ENCODE measurements around the gene NAV3.
"Not testable (repeated sequence)": the region's sequence is repeated elsewhere in the genome, so short reads cannot be mapped to it uniquely, and the experiment has no call there.

NAV3 gene

DNA sequence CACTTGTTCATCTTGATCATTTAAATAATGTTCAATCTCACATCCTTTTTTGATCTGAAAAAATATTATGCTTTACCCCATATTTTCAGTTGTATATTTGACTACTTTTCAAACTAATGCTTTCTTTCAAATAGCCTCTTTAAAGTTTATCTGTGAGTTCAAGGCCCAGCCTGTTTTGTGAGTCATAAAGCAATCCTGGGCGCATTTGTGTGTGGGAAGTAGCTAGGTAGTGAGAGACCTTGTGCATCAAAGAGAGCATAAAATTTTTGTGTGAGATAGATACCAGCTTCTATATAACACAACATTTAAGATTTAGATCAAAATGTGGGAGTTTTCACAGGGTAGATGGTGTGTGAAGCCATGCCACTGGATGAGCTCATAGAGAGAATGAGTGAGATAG is 405.6 kb downstream of the NAV3 start:
- no peak overlapping the region for H3K4me3 ChIP-seq (ENCODE audit: low read length)
- no peak for TF ChIP-seq ZNF274 (IDR thresholded peaks at IDR 0.05; ENCODE audit: low read depth, low read length)

DNA sequence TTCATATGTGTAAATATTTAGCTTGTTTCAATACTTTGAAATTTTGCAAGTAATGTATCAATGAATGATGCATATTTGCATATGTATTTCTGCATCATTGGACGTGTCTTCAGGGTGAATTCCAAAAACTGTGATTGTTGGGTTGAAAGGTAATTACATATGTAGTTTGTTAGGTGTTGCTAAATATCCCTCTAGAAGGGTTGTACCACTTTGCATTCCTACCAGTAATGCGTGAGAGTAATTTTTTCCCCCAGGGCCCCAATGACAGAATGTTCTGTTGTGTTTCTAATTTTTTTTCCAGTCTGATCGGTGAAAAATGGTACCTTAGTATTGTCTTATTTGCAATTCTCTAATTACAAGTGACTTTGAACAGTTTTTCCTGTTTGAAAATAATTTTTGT is 408.9 kb downstream of the NAV3 start:
- H3K4me3 ChIP-seq (ENCODE audit: low read length), result no peak overlapping the region
- TF ChIP-seq ZNF274 (IDR thresholded peaks at IDR 0.05; ENCODE audit: low read depth, low read length), result no peak

DNA sequence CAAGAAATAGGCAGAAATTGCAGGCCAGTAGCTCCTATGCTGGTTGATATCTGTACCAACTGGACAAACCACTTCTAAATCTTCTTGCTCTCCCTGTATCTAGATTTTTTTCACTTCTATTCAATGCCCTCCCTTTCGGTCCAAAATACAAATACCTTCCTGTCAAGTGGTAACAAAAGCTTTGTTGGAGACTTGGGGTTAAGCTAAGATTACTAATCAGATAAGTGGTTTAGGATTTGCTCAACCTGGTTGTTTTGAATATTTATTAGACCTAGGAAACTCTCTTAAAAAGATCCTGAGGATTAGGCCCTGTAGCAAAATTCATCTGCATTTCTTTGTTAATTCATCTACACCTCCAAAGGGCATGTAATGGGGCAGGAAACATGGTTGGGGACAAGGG is 410.1 kb downstream of the NAV3 start:
- H3K4me3 ChIP-seq (ENCODE audit: low read length), result no peak overlapping the region
- no peak for TF ChIP-seq ZNF274 (IDR thresholded peaks at IDR 0.05; ENCODE audit: low read depth, low read length)

DNA sequence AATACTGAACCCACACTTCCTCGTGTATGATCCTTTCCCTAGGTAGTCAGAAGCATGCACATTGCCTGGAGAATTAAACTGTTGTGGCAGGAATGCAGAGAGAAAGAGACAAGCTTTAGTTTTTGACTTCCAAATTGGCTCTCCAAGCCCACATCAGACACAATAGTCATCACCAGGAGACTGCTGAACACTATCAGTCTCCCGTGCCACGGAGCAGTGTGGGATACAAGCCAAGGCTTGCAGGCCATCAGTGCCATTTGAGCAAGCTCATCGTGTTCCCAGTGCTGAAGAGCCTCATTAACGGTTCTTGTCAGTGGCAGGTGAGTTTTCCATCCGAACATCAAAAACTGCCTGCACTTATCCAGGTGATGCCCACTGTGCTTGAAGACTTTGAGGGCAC is 410.8 kb downstream of the NAV3 start:
- H3K4me3 ChIP-seq (ENCODE audit: low read length), result no peak overlapping the region
- TF ChIP-seq ZNF274 (IDR thresholded peaks at IDR 0.05; ENCODE audit: low read depth, low read length), result no peak

DNA sequence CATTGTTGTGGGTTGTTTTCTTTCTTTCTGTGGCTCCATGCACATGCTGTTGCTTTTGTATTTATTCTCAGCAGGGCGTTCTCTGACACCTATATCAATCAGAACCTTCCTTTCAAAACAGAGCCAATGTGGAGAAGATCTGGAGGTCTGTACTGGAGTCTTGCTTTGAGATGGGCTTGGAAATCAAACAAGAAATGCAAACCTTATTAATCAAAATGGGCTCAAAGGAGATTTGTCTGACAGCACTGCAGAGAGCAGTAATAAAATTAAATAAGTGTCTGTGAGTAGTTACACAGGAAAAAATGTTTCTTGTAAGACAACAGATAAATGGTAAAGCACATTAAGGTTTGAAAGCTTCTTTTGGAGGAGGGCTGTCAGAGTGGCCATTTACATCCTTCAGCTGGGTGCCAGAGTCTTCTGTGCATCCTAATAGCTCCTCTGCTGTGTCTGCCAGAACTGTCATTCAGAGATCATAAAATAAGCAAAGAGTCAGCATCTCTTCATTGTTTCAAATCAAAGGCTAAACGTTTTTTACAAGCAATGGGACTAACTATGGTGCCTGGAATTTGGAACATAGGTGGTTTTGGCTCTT is 414.3 kb downstream of the NAV3 start:
- no peak for TF ChIP-seq ZNF274 (IDR thresholded peaks at IDR 0.05; ENCODE audit: low read depth, low read length)
- no peak overlapping the region for H3K4me3 ChIP-seq (ENCODE audit: low read length)

DNA sequence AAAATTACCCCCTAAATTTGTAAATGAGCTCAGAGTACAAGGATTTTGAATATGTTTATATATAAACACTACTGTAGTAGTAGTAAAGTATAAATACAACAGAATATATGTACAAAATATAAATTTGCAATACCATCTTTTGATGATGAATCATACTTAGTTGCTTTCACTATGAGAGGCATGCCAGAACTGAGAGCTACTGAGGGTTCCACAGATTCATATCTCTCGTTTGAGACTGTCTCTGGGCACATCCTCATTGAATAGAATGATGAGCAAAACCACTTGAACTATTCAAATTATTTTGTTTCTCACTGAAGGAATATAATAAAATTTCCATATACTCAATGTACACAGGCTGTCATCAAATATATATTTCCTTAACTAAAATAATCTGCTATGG is 417.6 kb downstream of the NAV3 start:
- TF ChIP-seq ZNF274 (IDR thresholded peaks at IDR 0.05; ENCODE audit: low read depth, low read length), result no peak
- no peak overlapping the region for H3K4me3 ChIP-seq (ENCODE audit: low read length)

DNA sequence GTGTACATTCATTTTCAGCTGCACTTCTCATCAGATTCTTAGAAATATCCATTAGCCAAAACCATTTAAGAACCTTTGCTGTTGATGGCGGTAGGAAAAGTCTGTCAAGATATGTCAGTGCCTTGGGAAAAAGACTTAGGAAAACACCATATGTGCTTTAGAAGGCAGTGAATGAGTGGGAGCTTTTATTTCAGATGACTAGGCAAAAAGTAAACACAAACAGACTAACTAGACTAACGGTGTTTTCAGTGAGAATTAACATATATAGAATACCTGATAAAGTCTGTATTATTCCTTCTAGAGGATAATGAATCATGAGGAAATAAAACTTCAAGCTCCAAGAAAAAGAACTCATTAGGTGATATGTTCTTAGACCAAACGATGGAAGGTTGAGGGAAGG is 418.9 kb downstream of the NAV3 start:
- TF ChIP-seq ZNF274 (IDR thresholded peaks at IDR 0.05; ENCODE audit: low read depth, low read length), result no peak
- no peak overlapping the region for H3K4me3 ChIP-seq (ENCODE audit: low read length)

DNA sequence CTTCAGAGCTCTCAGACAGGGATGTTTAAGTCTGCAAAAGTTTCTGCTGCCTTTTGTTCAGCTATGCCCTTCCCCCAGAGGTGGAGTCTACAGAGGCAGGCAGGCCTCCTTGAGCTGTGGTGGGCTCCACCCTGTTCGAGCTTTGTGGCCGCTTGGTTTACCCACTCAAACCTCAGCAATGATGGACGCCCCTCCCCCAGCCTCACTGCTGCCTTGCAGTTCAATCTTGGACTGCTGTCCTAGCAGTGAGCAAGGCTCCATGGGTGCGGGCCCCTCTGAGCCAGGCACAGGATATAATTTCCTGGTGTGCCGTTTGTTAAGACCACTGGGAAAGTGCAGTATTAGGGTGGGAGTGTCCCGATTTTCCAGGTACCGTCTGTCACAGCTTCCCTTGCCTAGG is 427.0 kb downstream of the NAV3 start:
- not testable (repeated sequence) for H3K4me3 ChIP-seq (ENCODE audit: low read length)

DNA sequence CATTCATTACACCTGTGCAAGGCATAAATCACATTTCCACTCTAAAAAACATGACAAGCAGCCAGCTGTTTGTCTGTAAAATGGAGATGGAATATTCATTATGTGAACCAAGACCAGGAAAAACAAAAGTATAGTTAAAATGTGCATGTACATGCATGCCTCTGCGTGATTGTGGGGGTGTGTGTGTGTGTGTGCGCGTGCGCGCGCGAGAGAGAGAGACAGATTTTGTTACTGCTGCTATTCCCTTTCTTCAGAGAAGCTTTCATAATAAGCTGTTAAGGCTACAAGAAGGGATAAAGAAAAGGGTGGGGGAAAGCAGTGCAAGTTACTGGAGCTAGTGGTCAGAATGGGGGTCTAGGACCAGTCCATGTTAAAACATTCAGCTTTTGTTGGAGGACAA is 430.3 kb downstream of the NAV3 start:
- no peak overlapping the region for H3K4me3 ChIP-seq (ENCODE audit: low read length)
- TF ChIP-seq ZNF274 (IDR thresholded peaks at IDR 0.05; ENCODE audit: low read depth, low read length), result no peak

DNA sequence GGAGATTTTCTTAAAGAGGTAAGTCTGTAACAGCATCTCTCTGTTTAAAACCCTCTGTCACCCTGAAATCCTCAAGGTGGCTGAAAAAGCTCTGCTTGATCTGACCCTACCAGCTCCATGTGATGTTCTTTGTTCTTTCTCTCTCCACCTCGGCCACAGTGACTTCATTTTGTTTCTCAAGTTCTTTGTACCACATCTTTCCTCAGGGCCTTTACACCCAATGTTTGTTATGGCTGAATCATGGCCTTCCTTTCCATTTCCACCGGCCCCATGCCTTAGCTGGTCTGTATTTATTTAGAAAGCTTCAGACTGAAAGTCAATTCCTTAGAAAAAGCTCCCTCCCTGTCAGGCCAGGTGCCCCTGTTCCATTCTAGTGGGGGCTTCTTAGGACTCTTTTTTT is 431.2 kb downstream of the NAV3 start:
- no peak overlapping the region for H3K4me3 ChIP-seq (ENCODE audit: low read length)
- TF ChIP-seq ZNF274 (IDR thresholded peaks at IDR 0.05; ENCODE audit: low read depth, low read length), result no peak

Measured in GM08714 (cell line).